ENCODE measurements around the gene CFAP45.

DNA sequence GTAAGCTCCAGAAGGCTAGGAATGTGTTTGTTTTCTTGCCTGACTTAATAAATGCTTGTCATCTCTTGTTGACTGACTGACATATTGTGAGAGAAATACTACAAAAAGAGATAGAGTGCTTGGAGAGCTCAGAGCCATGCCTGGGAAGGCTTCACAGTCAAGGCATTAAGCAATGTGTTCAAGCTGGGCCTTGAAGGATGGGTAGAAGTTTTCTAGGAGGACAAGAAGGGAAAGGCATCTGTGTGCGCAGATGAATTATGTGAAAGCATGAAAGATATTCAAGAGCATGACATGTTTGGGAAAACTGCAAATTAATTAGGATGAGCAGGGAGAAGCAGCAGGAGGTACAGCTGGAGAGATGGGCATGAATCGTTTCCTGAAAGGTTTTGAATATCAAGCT is 67.7 kb downstream of the CFAP45 start:
- TF ChIP-seq, protein P1, sequence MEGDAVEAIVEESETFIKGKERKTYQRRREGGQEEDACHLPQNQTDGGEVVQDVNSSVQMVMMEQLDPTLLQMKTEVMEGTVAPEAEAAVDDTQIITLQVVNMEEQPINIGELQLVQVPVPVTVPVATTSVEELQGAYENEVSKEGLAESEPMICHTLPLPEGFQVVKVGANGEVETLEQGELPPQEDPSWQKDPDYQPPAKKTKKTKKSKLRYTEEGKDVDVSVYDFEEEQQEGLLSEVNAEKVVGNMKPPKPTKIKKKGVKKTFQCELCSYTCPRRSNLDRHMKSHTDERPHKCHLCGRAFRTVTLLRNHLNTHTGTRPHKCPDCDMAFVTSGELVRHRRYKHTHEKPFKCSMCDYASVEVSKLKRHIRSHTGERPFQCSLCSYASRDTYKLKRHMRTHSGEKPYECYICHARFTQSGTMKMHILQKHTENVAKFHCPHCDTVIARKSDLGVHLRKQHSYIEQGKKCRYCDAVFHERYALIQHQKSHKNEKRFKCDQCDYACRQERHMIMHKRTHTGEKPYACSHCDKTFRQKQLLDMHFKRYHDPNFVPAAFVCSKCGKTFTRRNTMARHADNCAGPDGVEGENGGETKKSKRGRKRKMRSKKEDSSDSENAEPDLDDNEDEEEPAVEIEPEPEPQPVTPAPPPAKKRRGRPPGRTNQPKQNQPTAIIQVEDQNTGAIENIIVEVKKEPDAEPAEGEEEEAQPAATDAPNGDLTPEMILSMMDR (IDR thresholded peaks at IDR 0.05): no peak
- no peak for TF ChIP-seq POLR2A (IDR thresholded peaks at IDR 0.05)
